Measurements from ENCODE around the gene TSHZ2. TPM values are rescaled to one million over a fixed set of nuclear protein-coding genes. Genes with fewer than 3 reads are reported as not detected.

TSHZ2 gene
- total RNA-seq, 1 donor from 2014 or later, result 51.9 TPM

- H3K27me3 ChIP-seq, result no peaks in the 10 kb centered on the region
- DNase-seq (ENCODE audit: low spot score in 2 of 2), result no peak
- no peaks in the 10 kb centered on the region for H3K4me1 ChIP-seq
- no peaks in the 10 kb centered on the region for H3K36me3 ChIP-seq
- no peak overlapping the region for H3K27ac ChIP-seq
- no peak for TF ChIP-seq CTCF (IDR thresholded peaks at IDR 0.05)
- no peak overlapping the region for H3K4me3 ChIP-seq
- no peaks in the 10 kb centered on the region for H3K9me3 ChIP-seq
- intact Hi-C loops (cut with DNase I), result no loop called here
Measured at GRCh38 chr20:53425481-53425880, 453.3 kb downstream of the TSHZ2 start.

- no peak overlapping the region for H3K27ac ChIP-seq
- H3K27me3 ChIP-seq, result no peaks in the 10 kb centered on the region
- intact Hi-C loops (cut with DNase I), result no loop called here
- no peak overlapping the region for H3K4me3 ChIP-seq
- no peak for TF ChIP-seq CTCF (IDR thresholded peaks at IDR 0.05)
- no peak for DNase-seq (ENCODE audit: low spot score in 2 of 2)
- H3K9me3 ChIP-seq, result no peaks in the 10 kb centered on the region
- no peaks in the 10 kb centered on the region for H3K4me1 ChIP-seq
- no peaks in the 10 kb centered on the region for H3K36me3 ChIP-seq
Measured at GRCh38 chr20:53425941-53426340, 453.8 kb downstream of the TSHZ2 start.

GRCh38 chr20:53426766-53427312 is 454.7 kb downstream of the TSHZ2 start:
- intact Hi-C loops (cut with DNase I), result no loop called here

GRCh38 chr20:53427951-53428350 is 455.8 kb downstream of the TSHZ2 start:
- no peak overlapping the region for H3K4me3 ChIP-seq
- H3K9me3 ChIP-seq, result no peaks in the 10 kb centered on the region
- H3K4me1 ChIP-seq, result no peaks in the 10 kb centered on the region
- no peak for DNase-seq (ENCODE audit: low spot score in 2 of 2)
- intact Hi-C loops (cut with DNase I), result no loop called here
- H3K36me3 ChIP-seq, result no peaks in the 10 kb centered on the region
- H3K27ac ChIP-seq, result no peak overlapping the region
- H3K27me3 ChIP-seq, result no peaks in the 10 kb centered on the region
- TF ChIP-seq CTCF (IDR thresholded peaks at IDR 0.05), result no peak

More at GRCh38 chr20:53426766-53427312, 454.7 kb downstream of the TSHZ2 start:
- H3K4me3 ChIP-seq, result no peak overlapping the region
- H3K9me3 ChIP-seq, result no peaks in the 10 kb centered on the region
- H3K27me3 ChIP-seq, result no peaks in the 10 kb centered on the region
- H3K27ac ChIP-seq, result no peak overlapping the region
- no peaks in the 10 kb centered on the region for H3K36me3 ChIP-seq
- H3K4me1 ChIP-seq, result no peaks in the 10 kb centered on the region
- no peak for TF ChIP-seq CTCF (IDR thresholded peaks at IDR 0.05)
- DNase-seq (ENCODE audit: low spot score in 2 of 2), result no peak

- Histone ChIP-seq H3K9me3 (no peaks in the 10 kb centered on the region), H3K4me1 (no peaks in the 10 kb centered on the region), H3K27me3 (no peaks in the 10 kb centered on the region), H3K27ac (no peak overlapping the region), H3K4me3 (no peak overlapping the region), H3K36me3 (no peaks in the 10 kb centered on the region)
- no peak for TF ChIP-seq CTCF (IDR thresholded peaks at IDR 0.05)
- DNase-seq (ENCODE audit: low spot score in 2 of 2), result no peak
- intact Hi-C loops (cut with DNase I), result no loop called here
Measured at GRCh38 chr20:53428588-53428987, 456.4 kb downstream of the TSHZ2 start.

GRCh38 chr20:53428996-53429395 is 456.8 kb downstream of the TSHZ2 start:
- no peaks in the 10 kb centered on the region for H3K36me3 ChIP-seq
- TF ChIP-seq CTCF (IDR thresholded peaks at IDR 0.05), result no peak
- no peak overlapping the region for H3K27ac ChIP-seq
- no peak for DNase-seq (ENCODE audit: low spot score in 2 of 2)
- H3K27me3 ChIP-seq, result no peaks in the 10 kb centered on the region
- no peaks in the 10 kb centered on the region for H3K9me3 ChIP-seq
- intact Hi-C loops (cut with DNase I), result no loop called here
- H3K4me1 ChIP-seq, result no peaks in the 10 kb centered on the region
- H3K4me3 ChIP-seq, result no peak overlapping the region

All from ascending aorta (tissue), 2 donors.